Activated CD4-positive, alpha-beta T cell treated with anti-CD3 and anti-CD28 coated beads for 24 hours (primary cell): ENCODE results near the gene MYO7B.

Experiments
- DNase-seq, 2 donors: peaks; one replicate each; pipeline ENCODE4 v3.0.0-alpha.2; 2020; ENCODE audit warnings: low read depth in 2 of 2

The MYO7B gene

GRCh38 chr2:127663566-127664064, 128.1 kb downstream of the MYO7B start:
- DNase-seq: no peak

- no peak for DNase-seq
These were observed 128.8 kb downstream of the MYO7B start for GRCh38 chr2:127664065-127664894.

- DNase-seq: no peak
These were observed 129.4 kb downstream of the MYO7B start for GRCh38 chr2:127664895-127665225.

GRCh38 chr2:127665267-127665893, 129.9 kb downstream of the MYO7B start:
- no peak for DNase-seq

- DNase-seq: no peak
These were observed 133.6 kb downstream of the MYO7B start for GRCh38 chr2:127669056-127669455.

GRCh38 chr2:127670055-127670956, 134.8 kb downstream of the MYO7B start:
- DNase-seq: no peak

GRCh38 chr2:127670957-127671290, 135.4 kb downstream of the MYO7B start:
- DNase-seq: no peak

GRCh38 chr2:127671557-127672302, 136.2 kb downstream of the MYO7B start:
- DNase-seq: no peak

GRCh38 chr2:127672341-127673224, 137.1 kb downstream of the MYO7B start:
- no peak for DNase-seq

- DNase-seq: no peak
These were observed 138.0 kb downstream of the MYO7B start for GRCh38 chr2:127673291-127674069.

GRCh38 chr2:127674241-127675209, 139.0 kb downstream of the MYO7B start:
- DNase-seq: no peak

GRCh38 chr2:127675331-127676261, 140.1 kb downstream of the MYO7B start, which contains the start of gene LIMS2:
Gene LIMS2 (minus strand): TSS chr2:127675530. CDS start chr2:127675024, 506 bp downstream.
- DNase-seq: no peak

GRCh38 chr2:127676906-127677305, 141.4 kb downstream of the MYO7B start:
- DNase-seq: no peak

- DNase-seq: no peak
These were observed 143.0 kb downstream of the MYO7B start for GRCh38 chr2:127678531-127678930.

GRCh38 chr2:127678991-127679390, 143.5 kb downstream of the MYO7B start:
- no peak for DNase-seq

- no peak for DNase-seq
These were observed 144.3 kb downstream of the MYO7B start for GRCh38 chr2:127679680-127680361.
